Right lobe of liver (tissue), 6 donors: ENCODE results near the gene CAPN2. TPM values are rescaled to one million over a fixed set of nuclear protein-coding genes. Genes with fewer than 3 reads are reported as not detected.

Source experiments
- ATAC-seq, 4 donors: fragments of 200-7000 bp; cut with Tn5 transposase; one replicate each; pipeline ENCODE4 v1.9.1; 2020; ENCODE audit warnings: mild to moderate bottlenecking in 4 of 4, moderate library complexity in 4 of 4
- DNase-seq, 3 donors: peaks; one replicate each; pipeline ENCODE4 v3.0.0-alpha.2; 2020
- H3K27ac ChIP-seq, 3 donors: fragments of 200-600 bp; one replicate each; pipeline ENCODE4 v1.8.0; 2022
- H3K27me3 ChIP-seq, 2 donors: fragments of 200-600 bp; one replicate each; pipeline ENCODE4 v1.8.0; 2022
- H3K36me3 ChIP-seq, 4 donors: fragments of 200-600 bp; sonication (generic) in 1 of 4; one replicate each; pipeline versions ENCODE4 v1.5.1 to v1.8.0; 2017 to 2022; ENCODE audit warnings: control low read depth in 1 of 4
- H3K4me1 ChIP-seq, 4 donors: fragments of 200-600 bp; sonication (generic) in 1 of 4; one replicate each; pipeline versions ENCODE4 v1.5.1 to v1.8.0; 2017 to 2022; ENCODE audit warnings: control low read depth in 1 of 4
- H3K4me3 ChIP-seq, 3 donors: fragments of 200-600 bp; one replicate each; pipeline ENCODE4 v1.8.0; 2022
- H3K9me3 ChIP-seq, 4 donors: fragments of 200-600 bp; sonication (generic) in 1 of 4; one replicate each; pipeline versions ENCODE4 v1.5.1 to v1.8.0; 2017 to 2022; ENCODE audit warnings: control low read depth in 1 of 4
- CTCF ChIP-seq, 4 donors: fragments of 200-600 bp in 3 of 4; fragments of 450-650 bp in 1 of 4; IDR thresholded peaks; one replicate each; pipeline versions ENCODE4 v1.5.1 to v1.8.0; 2016 to 2022; ENCODE audit warnings: antibody characterized with exemption in 4 of 4, mild to moderate bottlenecking in 2 of 4
- POLR2A ChIP-seq: fragments of 450-650 bp; IDR thresholded peaks from one replicate; pipeline ENCODE4 v1.6.1; 2017; ENCODE audit warnings: antibody characterized with exemption, mild to moderate bottlenecking
- WGBS: methylation state at CpG from one replicate; pipeline ENCODE4 v1.1.6; 2018; ENCODE audit warnings: low coverage, low lambda C conversion rate; ENCODE audit not compliant: insufficient coverage; ENCODE audit errors: missing lambda C conversion rate; 5-methylcytosine and 5-hydroxymethylcytosine counted together
- intact Hi-C, 2 donors: fragments of 100-400 bp; cut with DNase I; formaldehyde crosslinking; loops; one replicate each; pipeline versions ENCODE4 v1.11.2 to v1.14.1; 2022
- total RNA-seq, 6 experiments: library from RNA; depleted of rRNA in 2 of 6; stranded (reverse); fragments of >200 nt in 2 of 6; fragmentation: NEBNext Ultra II Directional in 3 of 6; extraction: Animal tissue kit (Norgen Biotek cat#: 25700) in 3 of 6; gene quantifications; one replicate each; pipeline versions ENCODE4 v1.1.0 to v1.2.4, GENCODE V29; 2016 to 2023
- donor health status: DM: no; HTN: yes; CAD: no.
- donor health status: DM: no; HTN: no; CAD: no.
- donor health status: DM: no; HTN: no; CAD: no.
- donor health status: DM: no; HTN: yes; CAD: no.
- donor health status: DM: no; HTN: yes; CAD: no.

Gene CAPN2
- total RNA-seq, 6 experiments from 2014 or later, result 17.5 to 53.1 (median 33.1) TPM

GRCh38 chr1:223704921-223705878, 7.1 kb upstream of the CAPN2 start:
- Histone ChIP-seq H3K27me3 (no peaks in the 10 kb centered on the region), H3K9me3 (no peaks in the 10 kb centered on the region), H3K4me3 (no peak overlapping the region), H3K27ac (no peak overlapping the region), H3K36me3 (no peaks in the 10 kb centered on the region), H3K4me1 (peaks cover 0 to 6% (median 0%) of the 10 kb centered on the region in 4 donors)
- 55% methylated on average over 8 of the region's 8 CpGs for WGBS
- intact Hi-C loops, result no loop called here
- TF ChIP-seq CTCF (IDR thresholded peaks at IDR 0.05) (no peak), POLR2A (no peak)
- DNase-seq, result no peak
- ATAC-seq, result peak in 1 of 4 donors; percentile 24

GRCh38 chr1:223706077-223706973, 6.0 kb upstream of the CAPN2 start:
- H3K27ac ChIP-seq, result peak overlapping the region in 1 of 3 donors; percentile 43
- intact Hi-C loops, result no loop called here
- TF ChIP-seq POLR2A (no peak), CTCF (IDR thresholded peaks at IDR 0.05) (no peak)
- WGBS, result 76% methylated on average over 11 of the region's 12 CpGs
- no peak for ATAC-seq
- no peaks in the 10 kb centered on the region for H3K9me3 ChIP-seq
- no peak for DNase-seq
- H3K4me3 ChIP-seq, result no peak overlapping the region
- peaks cover 0 to 6% (median 0%) of the 10 kb centered on the region in 4 donors for H3K4me1 ChIP-seq
- H3K27me3 ChIP-seq, result no peaks in the 10 kb centered on the region
- H3K36me3 ChIP-seq, result no peaks in the 10 kb centered on the region

- no peak overlapping the region for H3K27ac ChIP-seq
- H3K4me1 ChIP-seq, result peaks cover 0 to 6% (median 0%) of the 10 kb centered on the region in 4 donors
- H3K9me3 ChIP-seq, result no peaks in the 10 kb centered on the region
- peak in 3 of 4 donors; percentile 44 to 83 (median 59) for ATAC-seq
- WGBS, result 58% methylated on average over 4 of the region's 6 CpGs
- TF ChIP-seq POLR2A (no peak), CTCF (IDR thresholded peaks at IDR 0.05) (no peak)
- intact Hi-C loops, result no loop called here
- no peak for DNase-seq
- H3K4me3 ChIP-seq, result no peak overlapping the region
- no peaks in the 10 kb centered on the region for H3K27me3 ChIP-seq
- H3K36me3 ChIP-seq, result no peaks in the 10 kb centered on the region
These were observed 4.9 kb upstream of the CAPN2 start for GRCh38 chr1:223707256-223708000.

GRCh38 chr1:223708001-223708359, 4.4 kb upstream of the CAPN2 start:
- peak in 3 of 4 donors; percentile 11 to 57 (median 53) for ATAC-seq
- peak; percentile 48 to 70 (median 64) for DNase-seq
- 52% methylated on average over 4 of the region's 5 CpGs for WGBS
- peaks cover 0 to 6% (median 0%) of the 10 kb centered on the region in 4 donors for H3K4me1 ChIP-seq
- no peak overlapping the region for H3K27ac ChIP-seq
- TF ChIP-seq CTCF (IDR thresholded peaks at IDR 0.05) (peak in 2 of 4 donors; percentile 31 to 49), POLR2A (no peak)
- H3K36me3 ChIP-seq, result no peaks in the 10 kb centered on the region
- H3K9me3 ChIP-seq, result no peaks in the 10 kb centered on the region
- intact Hi-C loops, result no loop called here
- H3K4me3 ChIP-seq, result no peak overlapping the region
- no peaks in the 10 kb centered on the region for H3K27me3 ChIP-seq
